RKO (cell line): ENCODE results near the gene PPP1R14B.

ENCODE experiments used
- DNase-seq: peaks from one replicate; pipeline ENCODE4 v3.0.0-alpha.2; 2016; ENCODE audit warnings: low spot score

The PPP1R14B gene

GRCh38 chr11:64230985-64231365 is 15.8 kb downstream of the PPP1R14B start:
- DNase-seq: no peak

GRCh38 chr11:64230171-64230984 is 16.4 kb downstream of the PPP1R14B start, which contains the start of gene DNAJC4:
DNAJC4 (plus strand) TSS chr11:64230548; CDS start chr11:64230855, 307 bp downstream.
- DNase-seq: peak; percentile 84

GRCh38 chr11:64229744-64230170 is 17.0 kb downstream of the PPP1R14B start:
- DNase-seq: no peak

GRCh38 chr11:64229090-64229743 is 17.5 kb downstream of the PPP1R14B start:
- DNase-seq: no peak

DNA sequence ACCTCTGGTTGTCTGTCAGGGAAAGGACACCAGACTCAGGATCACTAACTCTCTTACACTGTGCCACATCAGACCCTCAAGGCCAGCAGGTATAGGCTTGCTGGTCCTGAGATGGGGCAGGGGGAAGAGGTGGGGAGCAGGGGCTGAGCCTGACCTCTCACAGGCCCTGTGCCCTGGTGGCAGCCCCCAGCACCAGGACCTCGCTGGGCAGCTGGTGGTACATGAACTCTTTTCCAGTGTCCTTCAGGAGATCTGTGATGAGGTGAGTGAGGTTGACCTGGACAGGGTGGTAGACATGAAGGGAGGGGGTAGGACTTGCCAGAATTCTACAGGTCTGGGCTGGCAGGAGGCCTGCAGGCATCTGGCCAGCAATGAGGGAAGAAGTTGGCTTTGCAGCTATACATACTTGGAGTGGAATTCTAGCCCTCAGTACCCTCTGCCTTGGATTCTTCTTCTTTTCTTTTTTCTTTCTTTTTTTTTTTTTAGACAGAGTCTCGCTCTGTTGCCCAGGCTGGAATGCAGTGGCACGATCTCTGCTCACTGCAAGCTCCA is 19.3 kb downstream of the PPP1R14B start:
- DNase-seq: no peak

GRCh38 chr11:64226507-64227051 is 20.2 kb downstream of the PPP1R14B start:
- DNase-seq: peak; percentile 78

GRCh38 chr11:64225608-64226506 is 20.9 kb downstream of the PPP1R14B start, which contains the start of the genes NUDT22 and TRPT1:
NUDT22 (plus strand) TSS chr11:64226274; CDS start chr11:64226653, 379 bp downstream.
TRPT1 (minus strand) TSS chr11:64226186; CDS start chr11:64225860, 326 bp downstream.
- DNase-seq: peak; percentile 82

DNA sequence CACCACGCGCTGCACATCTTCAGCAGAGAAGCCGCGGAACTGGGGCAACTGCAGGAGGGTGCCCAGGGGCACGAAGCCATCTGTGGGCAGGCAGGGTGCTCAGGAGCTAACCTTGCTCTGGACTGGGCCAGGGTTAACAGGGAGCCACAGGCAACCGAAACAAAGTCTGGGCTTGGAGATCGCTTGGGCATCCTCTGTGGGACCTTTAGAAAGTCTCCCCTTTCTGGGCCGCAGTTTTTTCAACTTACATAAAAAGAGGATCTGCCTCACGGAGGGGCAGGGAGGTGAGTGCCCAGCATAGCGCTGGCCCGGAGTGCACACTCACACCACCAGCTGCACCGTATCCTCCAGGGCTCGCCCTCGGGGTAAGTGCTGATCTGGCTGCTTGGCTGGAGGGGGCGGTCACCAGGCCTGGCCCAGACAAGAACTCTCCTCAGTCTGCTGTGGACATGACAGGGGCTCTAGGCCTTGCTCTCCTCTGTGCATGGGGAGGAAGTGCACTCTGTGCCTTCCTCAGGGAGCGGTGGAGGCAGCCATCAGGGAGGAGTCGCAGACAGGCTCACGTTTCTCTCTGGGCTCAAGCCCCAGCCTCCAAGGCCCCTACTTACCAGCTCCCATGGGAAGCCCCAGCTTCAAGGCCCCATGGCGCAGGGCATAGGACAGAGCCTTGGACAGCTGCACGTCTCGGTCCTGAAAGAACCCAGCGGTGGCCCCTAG is 21.7 kb downstream of the PPP1R14B start:
- no peak for DNase-seq

DNA sequence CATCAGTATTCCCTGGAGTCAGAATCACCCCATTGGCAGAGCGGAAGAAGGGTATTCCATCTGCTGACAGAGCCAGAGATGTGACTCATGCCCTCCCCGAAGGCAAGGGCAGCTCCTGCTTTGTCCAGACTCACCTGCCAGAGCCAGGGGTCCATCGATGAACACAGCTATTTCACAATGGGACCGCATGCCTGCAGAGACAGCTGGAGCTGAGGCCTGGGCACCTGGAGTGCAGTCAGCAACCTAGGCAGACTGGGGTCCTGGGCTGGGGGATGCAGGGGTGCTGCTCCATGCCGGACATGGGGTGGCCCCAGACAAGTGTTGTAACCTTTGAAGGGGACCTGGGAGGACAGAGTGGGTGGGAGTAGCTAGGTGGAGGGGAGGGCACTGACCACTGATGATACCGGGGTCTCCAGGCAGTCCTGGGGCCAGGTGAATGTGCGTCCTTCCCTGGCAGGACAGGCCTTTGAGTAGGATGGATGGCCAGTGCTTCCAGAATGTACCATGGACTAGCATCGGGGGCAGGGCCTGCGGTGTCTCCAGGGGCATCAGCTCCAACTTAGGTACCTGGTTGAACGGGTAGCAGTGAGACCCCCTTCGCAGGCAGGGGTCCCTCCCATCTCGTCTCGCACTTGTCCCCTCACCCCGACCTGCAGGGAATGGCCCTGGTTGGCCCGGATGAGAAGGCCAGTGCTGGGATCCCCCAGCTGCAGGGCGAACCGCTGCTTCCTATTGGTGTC is 22.4 kb downstream of the PPP1R14B start:
- DNase-seq: no peak

- DNase-seq: no peak
These were observed 23.6 kb downstream of the PPP1R14B start for GRCh38 chr11:64223001-64223651.

DNA sequence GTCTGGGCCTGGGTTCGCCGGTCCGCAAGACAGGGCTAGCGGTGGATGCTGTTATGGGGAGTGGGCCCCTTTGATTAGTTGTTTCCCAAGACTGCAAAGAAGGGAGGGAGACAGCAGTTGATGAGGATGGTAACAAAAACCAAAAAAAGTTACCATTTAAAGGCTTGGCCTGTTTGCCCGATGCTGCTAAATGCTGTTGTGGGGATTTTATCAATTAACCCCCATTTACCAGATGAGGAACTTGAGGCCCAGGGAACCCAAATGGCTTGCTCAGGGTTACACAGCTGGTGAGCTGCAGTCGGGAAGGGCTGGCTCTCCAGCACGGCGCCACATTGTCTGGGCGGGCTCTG is 24.1 kb downstream of the PPP1R14B start:
- no peak for DNase-seq

- DNase-seq: no peak
These were observed 25.9 kb downstream of the PPP1R14B start for GRCh38 chr11:64220798-64221197.

GRCh38 chr11:64220271-64220670 is 26.5 kb downstream of the PPP1R14B start:
- DNase-seq: no peak

DNA sequence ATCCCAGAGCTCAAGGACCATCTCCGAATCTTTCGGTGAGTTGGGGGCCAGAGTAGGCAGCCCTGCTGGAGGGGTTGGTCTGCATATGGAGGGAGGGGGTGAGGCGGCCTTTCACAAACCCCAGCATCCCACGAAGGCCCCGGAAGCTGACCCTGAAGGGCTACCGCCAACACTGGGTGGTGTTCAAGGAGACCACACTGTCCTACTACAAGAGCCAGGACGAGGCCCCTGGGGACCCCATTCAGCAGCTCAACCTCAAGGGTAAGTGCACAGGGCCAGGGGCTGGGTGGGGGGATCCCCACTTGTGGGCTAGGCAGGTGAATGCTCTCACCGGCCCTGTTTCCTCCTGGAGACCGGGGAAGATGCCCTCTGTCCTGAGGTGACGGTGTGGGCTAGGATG is 27.0 kb downstream of the PPP1R14B start:
- no peak for DNase-seq

- no peak for DNase-seq
These were observed 27.4 kb downstream of the PPP1R14B start for GRCh38 chr11:64219354-64219684.

DNA sequence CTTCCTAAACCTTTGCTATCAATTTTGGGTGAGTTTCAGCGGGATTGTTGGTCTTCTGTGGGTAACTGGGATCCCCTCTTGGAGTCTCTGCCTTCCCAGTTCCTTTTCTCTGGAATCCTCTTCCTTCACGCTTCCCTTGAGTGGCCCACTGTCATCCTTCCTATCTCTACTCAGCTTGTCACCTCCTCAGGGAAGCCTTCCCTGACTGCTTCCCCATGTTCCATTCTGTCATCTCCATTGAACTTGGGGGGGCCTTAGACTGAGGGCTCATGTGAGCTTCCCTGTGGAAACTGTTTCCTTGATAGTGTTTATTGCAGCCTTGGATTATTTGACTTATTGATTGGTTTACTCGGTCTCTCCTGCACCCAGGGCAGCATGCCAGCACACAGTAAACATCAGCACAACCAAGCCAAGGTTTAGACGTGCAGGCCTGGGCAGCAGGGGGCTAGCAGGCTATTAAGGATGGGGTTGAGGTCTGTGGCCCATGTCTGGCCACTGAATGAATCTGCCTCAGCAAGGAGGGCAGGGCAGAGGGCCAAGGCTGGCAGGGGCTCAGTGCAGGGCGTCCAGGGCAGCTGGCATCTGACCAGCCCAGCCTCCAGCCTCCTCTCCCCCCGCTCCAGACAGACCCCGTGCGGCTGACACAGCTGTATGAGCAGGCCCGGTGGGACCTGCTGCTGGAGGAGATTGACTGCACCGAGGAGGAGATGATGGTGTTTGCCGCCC is 28.0 kb downstream of the PPP1R14B start:
- no peak for DNase-seq

DNA sequence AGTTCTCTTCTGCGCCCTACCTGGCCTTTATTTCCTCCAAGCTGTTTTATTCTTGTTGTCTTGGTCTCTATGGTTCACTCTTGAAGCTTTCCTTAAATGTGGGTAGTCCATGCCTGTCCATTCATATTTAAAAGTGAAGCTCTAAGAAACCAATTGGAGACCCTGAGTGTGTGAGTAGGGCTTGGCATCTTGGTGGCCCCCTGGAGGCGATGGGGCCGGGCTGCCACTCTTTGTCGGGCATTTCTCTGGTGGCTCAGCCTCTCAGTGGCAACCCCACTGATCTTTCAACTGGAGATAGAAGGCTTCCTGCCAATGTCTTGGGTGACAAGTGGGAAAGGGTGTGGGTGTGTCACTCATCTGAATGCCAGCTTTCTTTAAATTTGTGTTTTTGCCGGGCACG is 29.9 kb downstream of the PPP1R14B start:
- no peak for DNase-seq

- no peak for DNase-seq
These were observed 35.4 kb downstream of the PPP1R14B start for GRCh38 chr11:64211181-64211872.
